Keratinocyte (primary cell): Measurements from ENCODE around the gene LAMA2. TPM values are rescaled to one million over a fixed set of nuclear protein-coding genes. Genes with fewer than 3 reads are reported as not detected.

Source experiments
- DNase-seq: peaks from one replicate; pipeline ENCODE4 v3.0.0-alpha.2; 2011; ENCODE audit warnings: low read depth, missing footprints, low spot score
- FAIRE-seq: peaks from 2 replicates; lab custom pipeline; 2011; peaks lifted over from hg19 to GRCh38; lab: Jason Lieb, UNC
- H2AFZ ChIP-seq: 2 replicates; pipeline ENCODE4 v1.6.0; 2012; ENCODE audit warnings: low read length, control low read depth, inconsistent platforms; ENCODE audit not compliant: control insufficient read depth
- H3K27ac ChIP-seq: 2 replicates; pipeline ENCODE4 v1.5.1; 2011; ENCODE audit warnings: low read length; ENCODE audit not compliant: control insufficient read depth, insufficient read depth
- H3K27me3 ChIP-seq: 3 replicates; pipeline ENCODE4 v1.6.0; 2011; ENCODE audit warnings: low read length; ENCODE audit not compliant: control insufficient read depth, insufficient read depth; ENCODE audit errors: extremely low read depth
- H3K36me3 ChIP-seq, 2 experiments: 2 replicates in 1 of 2; 3 replicates in 1 of 2; pipeline ENCODE4 v1.5.1; 2011; ENCODE audit warnings: low read length in 2 of 2, mild to moderate bottlenecking in 1 of 2; ENCODE audit not compliant: control insufficient read depth in 2 of 2, insufficient read depth in 2 of 2; ENCODE audit errors: extremely low read depth in 1 of 2
- H3K4me1 ChIP-seq: 3 replicates; pipeline ENCODE4 v1.5.1; 2011; ENCODE audit warnings: low read length; ENCODE audit not compliant: control insufficient read depth, insufficient read depth; ENCODE audit errors: extremely low read depth
- H3K4me2 ChIP-seq: 3 replicates; pipeline ENCODE4 v1.6.0; 2011; ENCODE audit warnings: low read depth, low read length; ENCODE audit not compliant: control insufficient read depth, insufficient read depth; ENCODE audit errors: extremely low read depth
- H3K4me3 ChIP-seq, 3 experiments: fragments of 200-600 bp in 1 of 3; sonication (generic) in 1 of 3; 2 replicates in 2 of 3; 3 replicates in 1 of 3; pipeline ENCODE4 v1.5.1; 2011 to 2016; ENCODE audit warnings: low read length in 3 of 3, mild to moderate bottlenecking in 3 of 3, control low read depth in 2 of 3, inconsistent platforms in 1 of 3, low read depth in 1 of 3, mixed read lengths in 1 of 3, mixed run types in 1 of 3, moderate library complexity in 1 of 3; ENCODE audit not compliant: control insufficient read depth in 2 of 3, insufficient read depth in 2 of 3; ENCODE audit errors: extremely low read depth in 1 of 3
- H3K79me2 ChIP-seq: 2 replicates; pipeline ENCODE4 v1.6.0; 2012; ENCODE audit warnings: low read length; ENCODE audit not compliant: control insufficient read depth, insufficient read depth
- H3K9ac ChIP-seq: 3 replicates; pipeline ENCODE4 v1.6.0; 2011; ENCODE audit warnings: low read length; ENCODE audit not compliant: control insufficient read depth, insufficient read depth; ENCODE audit errors: extremely low read depth
- H3K9me1 ChIP-seq: 3 replicates; pipeline ENCODE4 v1.6.0; 2011; ENCODE audit warnings: low read length; ENCODE audit not compliant: control insufficient read depth, insufficient read depth; ENCODE audit errors: extremely low read depth
- H3K9me3 ChIP-seq: 2 replicates; pipeline ENCODE4 v1.5.1; 2012; ENCODE audit warnings: low read depth, low read length; ENCODE audit not compliant: control insufficient read depth
- H4K20me1 ChIP-seq: 3 replicates; pipeline ENCODE4 v1.6.0; 2011; ENCODE audit warnings: low read length; ENCODE audit not compliant: control insufficient read depth, insufficient read depth; ENCODE audit errors: extremely low read depth
- CTCF ChIP-seq, 3 experiments: IDR thresholded peaks in 1 of 3; conservative IDR thresholded peaks in 1 of 3; optimal IDR thresholded peaks in 1 of 3; 2 replicates in 2 of 3; 3 replicates in 1 of 3; pipeline versions ENCODE3 to v1.5.1; 2011; ENCODE audit warnings: low read length in 3 of 3, mild to moderate bottlenecking in 3 of 3, moderate library complexity in 2 of 3, control low read depth in 1 of 3, inconsistent platforms in 1 of 3; ENCODE audit not compliant: insufficient read depth in 2 of 3; ENCODE audit errors: extremely low read depth in 1 of 3
- EZH2 ChIP-seq: IDR thresholded peaks from one replicate; pipeline ENCODE4 v1.6.1; 2012; ENCODE audit warnings: inconsistent platforms, mild to moderate bottlenecking, low read length, moderate library complexity
- dilution Hi-C: fragments of 300-500 bp; cut with MboI; formaldehyde crosslinking; loops from one replicate; pipeline ENCODE4 v1.7.0; 2020; ENCODE audit warnings: low sequenced_read_pairs; ENCODE audit not compliant: extremely low pct_ligation_motif_present
- polyA plus RNA-seq, 5 experiments: library from polyadenylated mRNA; depleted of rRNA in 3 of 5; stranded (reverse) in 3 of 5; stranded (forward) in 1 of 5; unstranded in 1 of 5; fragments of >200 nt; gene quantifications; 1 replicate in 1 of 5; 2 replicates in 3 of 5; 3 replicates in 1 of 5; pipeline versions ENCODE4 v1.2.1 to v1.2.3, GENCODE V29; 2011 to 2012; ENCODE audit warnings: missing spikeins in 2 of 5, low read depth in 1 of 5, low replicate concordance in 1 of 5

LAMA2 gene
- polyA plus RNA-seq, 1 donor (not counting 4 experiments of a cell fraction or from before 2014, with no cell fraction given), result 1.4 TPM

DNA sequence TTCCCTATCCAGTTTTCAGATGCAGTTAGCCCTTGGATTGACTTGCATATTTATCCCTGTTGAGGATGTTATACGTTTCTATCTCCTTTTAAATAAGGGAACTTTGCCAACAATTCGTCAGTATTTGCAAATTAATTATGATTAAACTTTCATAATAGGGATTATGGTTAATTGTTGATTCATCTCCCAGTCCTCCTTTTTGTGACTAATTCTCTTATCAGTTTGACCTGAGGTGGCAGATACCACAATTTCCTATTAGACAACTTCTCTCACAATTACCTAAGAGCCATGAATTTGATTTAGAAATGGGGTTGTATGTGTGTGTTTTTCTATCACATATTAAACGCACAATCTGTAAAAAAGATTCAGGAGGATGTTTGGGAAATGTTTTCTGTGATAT lies 172.9 kb downstream of the LAMA2 start:
- Histone ChIP-seq H3K4me3 (no peak overlapping the region), H3K27me3 (no peaks in the 10 kb centered on the region), H3K9me1 (no peaks in the 10 kb centered on the region), H3K27ac (no peak overlapping the region), H3K4me2 (no peak overlapping the region), H3K79me2 (no peaks in the 10 kb centered on the region), H3K4me1 (no peaks in the 10 kb centered on the region), H4K20me1 (no peaks in the 10 kb centered on the region), H3K36me3 (no peaks in the 10 kb centered on the region), H3K9ac (no peak overlapping the region), H2AFZ (no peak overlapping the region), H3K9me3 (no peaks in the 10 kb centered on the region)
- dilution Hi-C loops, result no loop called here
- FAIRE-seq (peak; percentile 29), DNase-seq (no peak)
- no peak for TF ChIP-seq EZH2
- TF ChIP-seq CTCF (optimal IDR thresholded peaks at IDR 0.05 in 1 of 3, IDR thresholded peaks at IDR 0.05 in 1 of 3, conservative IDR thresholded peaks at IDR 0.05 in 1 of 3; ENCODE audit: extremely low read depth in 1 of 3, insufficient read depth in 2 of 3, low read length in 3 of 3), result no peak

DNA sequence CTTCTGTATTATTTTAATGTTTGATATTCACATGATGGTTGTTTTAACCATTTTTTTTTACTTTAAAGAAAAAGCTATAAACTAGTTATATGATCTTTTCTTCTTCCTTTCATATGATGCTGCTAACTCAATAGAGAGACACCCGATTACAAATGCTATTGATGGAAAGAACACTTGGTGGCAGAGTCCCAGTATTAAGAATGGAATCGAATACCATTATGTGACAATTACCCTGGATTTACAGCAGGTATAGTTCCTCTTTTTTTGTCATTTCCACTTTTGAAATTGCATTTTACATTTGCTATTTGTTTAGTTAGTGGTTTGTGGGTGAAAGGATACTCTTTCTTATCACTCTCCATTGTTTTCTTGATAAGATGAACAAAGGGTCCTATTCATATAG lies 176.7 kb downstream of the LAMA2 start:
- Histone ChIP-seq H3K36me3 (no peaks in the 10 kb centered on the region), H3K9me3 (no peaks in the 10 kb centered on the region), H3K79me2 (no peaks in the 10 kb centered on the region), H3K4me3 (no peak overlapping the region), H3K4me2 (no peak overlapping the region), H3K9ac (no peak overlapping the region), H3K4me1 (no peaks in the 10 kb centered on the region), H3K9me1 (no peaks in the 10 kb centered on the region), H2AFZ (no peak overlapping the region), H3K27ac (no peak overlapping the region), H3K27me3 (no peaks in the 10 kb centered on the region), H4K20me1 (no peaks in the 10 kb centered on the region)
- TF ChIP-seq EZH2 (no peak), CTCF (optimal IDR thresholded peaks at IDR 0.05 in 1 of 3, IDR thresholded peaks at IDR 0.05 in 1 of 3, conservative IDR thresholded peaks at IDR 0.05 in 1 of 3; ENCODE audit: extremely low read depth in 1 of 3, insufficient read depth in 2 of 3, low read length in 3 of 3) (no peak)
- dilution Hi-C loops, result no loop called here
- DNase-seq (no peak), FAIRE-seq (no peak)
